Central memory CD4-positive, alpha-beta T cell (primary cell): ENCODE results near the gene RADIL.
A peak's percentile ranks its signal among the peaks of the same experiment; 100 is the strongest.
"Not testable (repeated sequence)": the region's sequence is repeated elsewhere in the genome, so short reads cannot be mapped to it uniquely, and the experiment has no call there.

Experiments used
- DNase-seq: peaks from one replicate; pipeline ENCODE4 v3.0.0; 2022

RADIL gene

GRCh38 chr7:4806983-4807597, 76.4 kb downstream of the RADIL start:
- no peak for DNase-seq

- no peak for DNase-seq
These were observed 77.6 kb downstream of the RADIL start for GRCh38 chr7:4805984-4806300.

GRCh38 chr7:4805110-4805983, 78.2 kb downstream of the RADIL start:
- DNase-seq: no peak

GRCh38 chr7:4803397-4804241, 79.9 kb downstream of the RADIL start:
- no peak for DNase-seq

GRCh38 chr7:4802577-4802976, 80.9 kb downstream of the RADIL start:
- not testable (repeated sequence) for DNase-seq

- DNase-seq: no peak
These were observed 81.7 kb downstream of the RADIL start for GRCh38 chr7:4801839-4802231.

DNA sequence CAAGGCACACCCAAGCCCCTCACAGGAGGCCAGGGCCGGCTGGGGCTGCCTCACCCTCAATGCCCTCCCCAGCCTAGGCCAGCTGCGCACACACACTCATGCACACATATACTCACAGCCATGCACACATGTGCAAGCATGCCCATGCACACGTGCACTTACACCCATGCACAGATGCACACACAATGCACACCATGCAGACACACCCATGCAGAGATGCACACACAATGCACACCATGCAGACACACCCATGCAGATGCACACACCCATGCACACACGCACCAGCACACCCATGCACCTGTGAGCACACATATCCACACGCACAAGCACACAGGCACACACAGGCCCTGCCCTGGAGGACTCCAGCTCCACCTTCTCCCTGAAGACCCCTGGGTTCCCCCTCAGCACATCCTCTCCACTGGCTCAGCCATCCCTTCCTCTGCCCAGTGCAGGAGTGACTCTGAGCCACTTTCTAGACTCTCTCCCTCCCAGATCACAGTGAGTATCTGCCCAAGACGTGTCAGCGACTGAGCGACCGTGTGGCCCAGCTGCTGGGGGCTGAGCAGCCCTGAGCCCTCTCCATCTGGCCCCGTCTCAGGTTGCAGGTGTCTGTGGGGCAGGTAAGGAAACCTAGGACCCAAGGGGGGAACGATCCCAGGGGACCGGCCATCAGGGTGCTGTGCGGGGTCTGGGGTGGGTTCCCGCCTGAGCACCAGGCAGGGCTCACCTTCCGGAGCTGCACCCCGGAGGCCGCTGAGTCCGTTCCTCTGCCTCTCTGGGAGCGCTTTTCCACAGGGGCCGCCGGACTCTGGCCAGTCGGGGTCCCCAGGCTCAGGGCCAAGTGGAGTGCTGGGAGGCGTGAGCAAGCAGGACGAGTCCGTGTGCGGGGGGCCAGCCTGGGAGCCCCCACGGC, 82.3 kb downstream of the RADIL start:
- no peak for DNase-seq

- no peak for DNase-seq
These were observed 83.0 kb downstream of the RADIL start for GRCh38 chr7:4800487-4800886.

- no peak for DNase-seq
These were observed 83.8 kb downstream of the RADIL start for GRCh38 chr7:4799508-4800268.

DNA sequence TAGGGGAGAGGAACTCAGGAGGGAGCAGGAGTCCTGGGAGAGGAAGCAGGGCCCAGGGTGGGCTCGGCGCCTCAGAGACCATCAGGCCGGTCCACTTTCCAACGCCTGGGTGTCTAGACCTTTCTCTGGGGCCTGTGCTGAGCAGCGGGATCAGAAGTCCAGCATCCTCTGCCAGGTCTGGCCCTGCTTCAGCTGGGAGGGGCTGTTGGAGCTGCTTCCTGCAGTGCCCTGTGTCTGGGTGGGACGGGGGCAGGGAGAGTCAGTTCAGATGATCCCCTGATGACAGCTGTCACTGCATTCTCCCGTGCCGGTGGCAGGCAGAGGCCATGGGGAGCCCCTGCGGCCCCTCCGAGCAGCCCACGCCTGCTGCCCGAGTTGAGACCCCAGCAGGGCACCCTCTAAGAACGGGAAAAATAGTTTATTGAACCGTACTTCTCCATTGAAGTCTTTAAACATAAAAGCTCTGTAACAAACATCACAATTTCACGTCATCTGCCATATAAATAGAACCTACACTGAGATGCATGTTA, 84.7 kb downstream of the RADIL start:
- no peak for DNase-seq

GRCh38 chr7:4797858-4798705, 85.4 kb downstream of the RADIL start:
- peak; percentile 48 for DNase-seq

DNA sequence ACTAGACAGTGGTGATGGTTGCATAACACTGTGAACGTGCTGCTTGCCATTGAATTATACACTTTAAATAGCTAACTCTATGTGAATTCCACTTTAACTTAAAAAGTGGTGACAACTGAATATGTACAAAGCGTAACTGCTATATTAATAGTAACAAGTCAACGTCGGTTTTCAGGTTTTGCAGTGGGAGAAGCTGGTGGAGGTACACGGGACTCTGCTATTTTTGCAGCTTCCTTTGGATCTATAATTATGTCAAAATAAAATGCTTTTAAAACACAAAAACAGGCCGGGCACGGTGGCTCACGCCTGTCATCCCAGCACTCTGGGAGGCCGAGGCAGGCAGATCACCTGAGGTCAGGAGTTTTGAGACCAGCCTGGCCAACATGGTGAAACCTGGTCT, 87.1 kb downstream of the RADIL start:
- DNase-seq: no peak

GRCh38 chr7:4794591-4795350, 88.7 kb downstream of the RADIL start:
- DNase-seq: no peak

GRCh38 chr7:4794171-4794570, 89.3 kb downstream of the RADIL start:
- not testable (repeated sequence) for DNase-seq

DNA sequence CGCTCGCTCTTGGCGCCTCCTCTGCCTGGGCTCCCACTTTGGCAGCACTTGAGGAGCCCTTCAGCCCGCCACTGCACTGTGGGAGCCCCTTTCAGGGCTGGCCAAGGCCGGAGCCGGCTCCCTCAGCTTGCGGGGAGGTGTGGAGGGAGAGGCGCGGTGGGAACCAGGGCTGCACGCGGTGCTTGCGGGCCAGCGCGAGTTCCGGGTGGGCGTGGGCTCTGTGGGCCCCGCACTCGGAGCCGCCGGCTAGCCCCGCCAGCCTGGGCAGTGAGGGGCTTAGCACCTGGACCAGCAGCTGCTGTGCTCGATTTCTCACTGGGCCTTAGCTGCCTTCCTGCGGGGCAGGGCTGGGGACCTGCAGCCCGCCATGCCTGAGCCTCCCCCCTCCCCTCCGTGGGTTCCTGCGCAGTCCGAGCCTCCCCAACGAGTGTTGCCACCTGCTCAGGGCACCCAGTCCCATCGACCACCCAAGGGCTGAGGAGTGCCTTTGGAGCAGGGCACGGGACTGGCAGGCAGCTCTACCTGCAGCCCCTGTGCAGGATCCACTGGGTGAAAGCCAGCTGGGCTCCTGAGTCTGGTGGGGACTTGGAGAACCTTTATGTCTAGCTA, 90.0 kb downstream of the RADIL start:
- DNase-seq: not testable (repeated sequence)

GRCh38 chr7:4792537-4793126, 90.9 kb downstream of the RADIL start:
- no peak for DNase-seq

DNA sequence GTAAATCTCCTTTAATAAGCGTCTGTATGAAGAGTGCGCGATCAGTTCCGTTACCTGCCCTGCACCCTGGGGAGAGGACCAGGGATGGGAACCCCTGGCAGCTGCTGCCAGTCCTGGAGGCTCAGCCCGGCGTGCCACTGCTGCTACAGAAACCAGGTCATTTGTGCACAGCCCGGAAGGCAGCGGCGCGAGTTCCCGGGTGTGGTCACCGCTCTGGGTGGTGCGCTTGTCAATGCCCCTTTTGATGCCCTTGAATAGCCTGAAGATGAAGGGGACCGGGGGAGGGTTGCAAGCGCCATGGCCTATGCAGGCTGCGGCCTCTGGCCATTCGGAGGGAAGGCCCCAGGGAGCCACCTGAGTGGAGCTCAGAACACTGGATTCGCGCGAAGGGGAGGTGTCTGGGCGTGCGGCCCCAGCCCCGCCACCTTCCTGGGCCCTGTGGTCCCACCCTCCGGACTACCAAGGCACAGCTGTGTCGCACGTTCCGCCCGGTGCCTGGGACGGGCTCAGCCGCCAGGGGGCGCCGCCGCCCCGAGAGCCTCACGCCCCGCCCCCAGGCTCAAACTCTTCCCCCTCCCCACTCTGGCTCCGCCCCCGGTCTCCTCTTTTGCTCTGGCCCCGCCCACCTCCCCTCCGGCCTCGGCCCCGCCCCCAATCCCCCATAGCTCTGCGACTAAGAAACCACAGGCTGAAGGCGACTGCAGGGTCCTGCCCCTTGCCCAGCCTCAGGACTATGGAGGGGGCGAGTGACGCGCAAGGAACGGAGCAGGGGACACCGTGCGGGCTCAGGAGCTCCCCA, 91.6 kb downstream of the RADIL start:
- peak; percentile 71 for DNase-seq
